Suprapubic skin (tissue), 4 donors: ENCODE results near the gene HOXA7. TPM values are rescaled to one million over a fixed set of nuclear protein-coding genes. Genes with fewer than 3 reads are reported as not detected.
A peak's percentile ranks its signal among the peaks of the same experiment; 100 is the strongest.

Experiments used
- DNase-seq, 2 donors: peaks; one replicate each; pipeline ENCODE4 v3.0.0-alpha.2; 2019; ENCODE audit warnings: low spot score in 2 of 2
- H3K27ac ChIP-seq: fragments of 200-600 bp; sonication (generic); one replicate; pipeline ENCODE4 v1.5.1; 2019
- H3K27me3 ChIP-seq: fragments of 200-600 bp; sonication (generic); one replicate; pipeline ENCODE4 v1.5.1; 2019
- H3K36me3 ChIP-seq: fragments of 200-600 bp; sonication (generic); one replicate; pipeline ENCODE4 v1.5.1; 2019
- H3K4me1 ChIP-seq: fragments of 200-600 bp; sonication (generic); one replicate; pipeline ENCODE4 v1.5.1; 2019
- H3K4me3 ChIP-seq: fragments of 200-600 bp; sonication (generic); one replicate; pipeline ENCODE4 v1.5.1; 2019; ENCODE audit warnings: mild to moderate bottlenecking
- H3K9me3 ChIP-seq: fragments of 200-600 bp; sonication (generic); one replicate; pipeline ENCODE4 v1.5.1; 2019
- CTCF ChIP-seq, 2 donors: fragments of 200-600 bp in 1 of 2; fragments of 450-650 bp in 1 of 2; sonication (generic) in 1 of 2; IDR thresholded peaks; one replicate each; pipeline ENCODE4 v1.5.1; 2016 to 2019; ENCODE audit warnings: antibody characterized with exemption in 2 of 2, mild to moderate bottlenecking in 1 of 2, moderate library complexity in 1 of 2
- EP300 ChIP-seq: sonication (generic); formaldehyde crosslinking; IDR thresholded peaks from one replicate; pipeline ENCODE4 v1.6.1; 2017; ENCODE audit warnings: antibody characterized with exemption
- POLR2A ChIP-seq, 2 donors: fragments of 450-650 bp; IDR thresholded peaks; one replicate each; pipeline ENCODE4 v1.6.1; 2017; ENCODE audit warnings: antibody characterized with exemption in 2 of 2, mild to moderate bottlenecking in 2 of 2, moderate library complexity in 2 of 2
- POLR2AphosphoS5 ChIP-seq, 3 donors: sonication (generic); formaldehyde crosslinking; IDR thresholded peaks; one replicate each; pipeline ENCODE4 v1.6.1; 2017; ENCODE audit warnings: antibody characterized with exemption in 3 of 3
- WGBS: methylation state at CpG from one replicate; pipeline ENCODE4 v1.1.5; 2018; 5-methylcytosine and 5-hydroxymethylcytosine counted together
- total RNA-seq, 4 donors: library from RNA; depleted of rRNA; stranded (reverse); fragments of >200 nt; gene quantifications; one replicate each; pipeline ENCODE4 v1.1.0, GENCODE V29; 2016

HOXA7 gene
- total RNA-seq, 4 donors from 2014 or later, result 14.8 to 23.6 (median 17.5) TPM

DNA sequence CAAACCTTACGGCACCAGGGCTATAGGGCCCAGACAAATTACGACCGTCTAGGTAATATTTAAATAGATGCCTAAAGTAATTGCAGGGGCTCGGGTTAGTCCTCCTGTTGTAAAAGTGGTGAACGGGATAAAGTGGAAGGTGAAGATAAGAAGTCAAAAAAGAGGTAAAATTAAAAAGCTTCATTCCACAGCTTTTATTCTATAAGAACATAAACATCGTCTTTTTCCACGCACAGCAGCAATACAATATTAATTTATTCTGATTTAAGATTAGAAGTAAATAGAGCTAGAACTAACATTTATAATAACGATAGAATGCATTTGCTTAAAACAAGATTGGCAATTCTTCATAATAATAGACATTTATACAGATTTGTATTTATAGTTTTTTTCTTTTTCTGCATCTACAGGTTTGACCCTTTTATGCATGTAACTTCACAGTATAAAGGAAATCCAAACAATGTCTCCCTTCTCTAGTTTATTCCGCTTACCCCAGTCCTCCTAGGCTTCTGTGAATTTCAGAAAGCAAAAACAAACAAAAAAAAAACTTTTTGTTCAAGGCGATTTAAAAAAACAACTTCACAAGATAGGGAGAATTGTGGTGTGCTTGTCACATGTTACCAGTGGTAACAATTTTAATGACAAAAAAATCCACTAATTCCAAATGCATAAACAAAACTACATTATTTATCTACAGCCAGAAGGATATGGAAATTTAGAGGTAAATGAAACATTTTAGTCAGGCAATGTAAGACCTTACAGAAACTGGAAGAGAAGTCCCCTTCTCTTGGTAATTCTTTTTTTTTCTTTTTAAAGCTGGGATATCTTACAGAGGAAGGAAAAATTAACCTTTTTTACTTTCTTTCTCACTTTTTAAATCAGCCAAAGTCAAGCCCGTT, 14.2 kb upstream of the HOXA7 start:
- peak overlapping the region; percentile 84 for H3K4me3 ChIP-seq
- peaks cover 90% of the 10 kb centered on the region for H3K4me1 ChIP-seq
- no peak for TF ChIP-seq POLR2AphosphoS5 (IDR thresholded peaks at IDR 0.05)
- no peak for TF ChIP-seq CTCF (IDR thresholded peaks at IDR 0.05)
- no peak for TF ChIP-seq EP300
- TF ChIP-seq POLR2A (IDR thresholded peaks at IDR 0.05), result no peak
- H3K9me3 ChIP-seq, result no peaks in the 10 kb centered on the region
- 26% methylated on average over 11 of the region's 11 CpGs for WGBS
- H3K27ac ChIP-seq, result peak overlapping the region; percentile 97
- peaks cover 23% of the 10 kb centered on the region for H3K27me3 ChIP-seq
- DNase-seq, result no peak
- no peaks in the 10 kb centered on the region for H3K36me3 ChIP-seq

DNA sequence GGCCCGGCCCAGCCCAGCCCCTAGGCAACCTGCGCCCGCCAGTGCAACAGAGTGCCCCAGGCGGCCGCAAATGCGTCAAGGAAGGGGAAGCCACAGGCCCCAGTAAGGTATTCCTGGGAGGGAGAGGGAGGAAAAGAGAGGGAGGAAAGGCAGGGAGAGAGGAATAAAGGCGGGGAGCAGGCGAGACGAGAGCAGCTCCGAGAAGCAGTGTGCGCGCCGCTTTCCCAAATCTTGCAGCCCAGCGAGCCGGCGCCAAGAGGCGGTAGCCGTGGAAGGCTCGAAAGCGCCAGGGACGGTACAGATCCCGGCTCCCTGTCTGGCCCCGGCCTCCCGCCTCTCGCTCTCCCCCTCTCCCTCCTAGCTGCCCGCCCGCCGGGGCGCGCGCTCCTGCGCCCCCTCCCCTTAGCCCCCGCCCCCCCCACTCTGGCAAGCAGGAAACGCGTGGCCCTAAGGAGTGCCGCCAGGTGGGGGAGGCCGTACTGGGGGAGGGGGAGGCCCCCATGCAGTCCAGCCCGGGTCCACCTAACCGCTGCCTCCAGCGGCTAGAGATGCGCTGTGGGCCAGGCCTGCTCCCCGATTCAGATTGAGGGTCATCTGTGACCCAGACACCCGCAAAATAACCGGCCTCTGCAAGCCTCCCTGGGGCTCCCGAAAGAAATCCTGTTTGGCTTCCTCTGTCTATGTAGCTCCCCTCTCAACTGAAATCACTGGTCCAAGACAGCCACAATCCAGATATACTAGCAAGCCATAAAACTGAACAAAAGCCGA, 13.4 kb upstream of the HOXA7 start:
- DNase-seq, result peak in 1 of 2 donors; percentile 68
- TF ChIP-seq EP300, result no peak
- peak in 2 of 3 donors; percentile 10 to 13 for TF ChIP-seq POLR2AphosphoS5 (IDR thresholded peaks at IDR 0.05)
- Histone ChIP-seq H3K27ac (peak overlapping the region; percentile 97), H3K4me3 (peak overlapping the region; percentile 84), H3K9me3 (no peaks in the 10 kb centered on the region), H3K4me1 (peaks cover 87% of the 10 kb centered on the region), H3K36me3 (no peaks in the 10 kb centered on the region), H3K27me3 (peaks cover 23% of the 10 kb centered on the region)
- 3% methylated on average over 27 of the region's 46 CpGs for WGBS

- DNase-seq, result peak in 1 of 2 donors; percentile 79
- TF ChIP-seq CTCF (IDR thresholded peaks at IDR 0.05) (no peak), POLR2AphosphoS5 (IDR thresholded peaks at IDR 0.05) (peak in 2 of 3 donors; percentile 6 to 52)
- no peaks in the 10 kb centered on the region for H3K9me3 ChIP-seq
- H3K27me3 ChIP-seq, result peaks cover 20% of the 10 kb centered on the region
- 23% methylated on average over 17 of the region's 25 CpGs for WGBS
- H3K4me3 ChIP-seq, result peak overlapping the region; percentile 84
- H3K4me1 ChIP-seq, result peaks cover 84% of the 10 kb centered on the region
- peak overlapping the region; percentile 97 for H3K27ac ChIP-seq
- no peaks in the 10 kb centered on the region for H3K36me3 ChIP-seq
These were observed 11.9 kb upstream of the HOXA7 start for GRCh38 chr7:27168265-27168947.

- H3K27ac ChIP-seq, result peak overlapping the region; percentile 97
- 33% methylated on average over 4 of the region's 4 CpGs for WGBS
- peaks cover 20% of the 10 kb centered on the region for H3K27me3 ChIP-seq
These were observed 11.4 kb upstream of the HOXA7 start for GRCh38 chr7:27167916-27168264.

More at GRCh38 chr7:27167916-27168264, 11.4 kb upstream of the HOXA7 start:
- no peaks in the 10 kb centered on the region for H3K36me3 ChIP-seq
- H3K4me3 ChIP-seq, result peak overlapping the region; percentile 84
- H3K9me3 ChIP-seq, result no peaks in the 10 kb centered on the region
- peak in 1 of 2 donors; percentile 44 for DNase-seq
- H3K4me1 ChIP-seq, result peaks cover 83% of the 10 kb centered on the region
- TF ChIP-seq POLR2AphosphoS5 (IDR thresholded peaks at IDR 0.05), result no peak
- TF ChIP-seq CTCF (IDR thresholded peaks at IDR 0.05), result no peak
- no peak for TF ChIP-seq POLR2A (IDR thresholded peaks at IDR 0.05)
- no peak for TF ChIP-seq EP300
